HepG2 (cell line): ENCODE data around the gene ORC3. TPM values are rescaled to one million over a fixed set of nuclear protein-coding genes. Genes with fewer than 3 reads are reported as not detected.
A peak's percentile ranks its signal among the peaks of the same experiment; 100 is the strongest.

Experiments used
- DR1 ChIP-seq: sonication (generic); formaldehyde crosslinking; IDR thresholded peaks from 2 replicates; pipeline ENCODE4 v1.8.0; 2021; ENCODE audit warnings: mild to moderate bottlenecking, missing genetic modification reagents, inconsistent platforms
- ERF ChIP-seq: IDR thresholded peaks from 2 replicates; pipeline ENCODE4 v1.6.1; 2018; ENCODE audit warnings: missing biosample characterization, missing genetic modification reagents
- GPN1 ChIP-seq: sonication (generic); formaldehyde crosslinking; IDR thresholded peaks from 2 replicates; pipeline ENCODE4 v1.5.1; 2020; ENCODE audit warnings: missing genetic modification reagents, borderline replicate concordance
- HDAC2 ChIP-seq: sonication (generic); formaldehyde crosslinking; IDR thresholded peaks from 2 replicates; pipeline ENCODE4 v1.4.0; 2020; ENCODE audit warnings: missing genetic modification reagents
- MED13 ChIP-seq: sonication (generic); formaldehyde crosslinking; IDR thresholded peaks from 2 replicates; pipeline ENCODE4 v1.5.0; 2020; ENCODE audit warnings: missing genetic modification reagents
- MNT ChIP-seq: fragments of 450-650 bp; IDR thresholded peaks from 2 replicates; pipeline ENCODE4 v1.6.1; 2016
- MTA1 ChIP-seq: sonication (generic); formaldehyde crosslinking; IDR thresholded peaks from 2 replicates; pipeline ENCODE4 v1.4.0; 2020; ENCODE audit warnings: missing genetic modification reagents, mild to moderate bottlenecking, borderline replicate concordance
- NR0B2 ChIP-seq: sonication (generic); formaldehyde crosslinking; IDR thresholded peaks from 2 replicates; pipeline ENCODE4 v1.4.0; 2020; ENCODE audit warnings: mild to moderate bottlenecking, missing genetic modification reagents
- SKIL ChIP-seq: sonication (generic); formaldehyde crosslinking; IDR thresholded peaks from 2 replicates; pipeline ENCODE4 v1.8.0; 2022; ENCODE audit warnings: missing genetic modification reagents, mild to moderate bottlenecking, moderate library complexity, borderline replicate concordance
- ZBTB14 ChIP-seq: sonication (generic); formaldehyde crosslinking; IDR thresholded peaks from 2 replicates; pipeline ENCODE4 v1.4.0; 2020; ENCODE audit warnings: missing genetic modification reagents
- ZBTB34 ChIP-seq: sonication (generic); formaldehyde crosslinking; IDR thresholded peaks from 2 replicates; pipeline ENCODE4 v1.8.0; 2022; ENCODE audit warnings: mild to moderate bottlenecking, missing genetic modification reagents
- ZBTB7B ChIP-seq: sonication (generic); formaldehyde crosslinking; IDR thresholded peaks from 2 replicates; pipeline ENCODE4 v1.4.0; 2020; ENCODE audit warnings: missing genetic modification reagents
- ZNF180 ChIP-seq: sonication (generic); formaldehyde crosslinking; IDR thresholded peaks from 2 replicates; pipeline ENCODE4 v1.4.0; 2020; ENCODE audit warnings: low read depth, missing genetic modification reagents, borderline replicate concordance
- ZNF496 ChIP-seq: sonication (generic); formaldehyde crosslinking; IDR thresholded peaks from 2 replicates; pipeline ENCODE4 v1.8.1; 2023; ENCODE audit warnings: mild to moderate bottlenecking, moderate library complexity, missing genetic modification reagents; ENCODE audit not compliant: insufficient replicate concordance
- ZNF883 ChIP-seq: sonication (generic); formaldehyde crosslinking; IDR thresholded peaks from 2 replicates; pipeline ENCODE4 v1.5.1; 2020; ENCODE audit warnings: mild to moderate bottlenecking, missing genetic modification reagents; ENCODE audit errors: not compliant biosample characterization
- ZSCAN30 ChIP-seq: sonication (generic); formaldehyde crosslinking; IDR thresholded peaks from 2 replicates; pipeline ENCODE4 v1.5.0; 2020; ENCODE audit warnings: mild to moderate bottlenecking, missing genetic modification reagents
- ZXDC ChIP-seq: sonication (generic); formaldehyde crosslinking; IDR thresholded peaks from 2 replicates; pipeline ENCODE4 v1.5.0; 2020; ENCODE audit warnings: mild to moderate bottlenecking, missing genetic modification reagents
- polyA plus RNA-seq, 8 experiments: library from polyadenylated mRNA; depleted of rRNA in 3 of 8; stranded (reverse) in 7 of 8; unstranded in 1 of 8; fragments of >200 nt; fragmentation: Illumina TruSeq in 4 of 8; extraction: Trizol in 4 of 8; gene quantifications; 2 replicates each; pipeline versions ENCODE4 v1.2.1 to v1.2.3, GENCODE V29; 2011 to 2016; ENCODE audit warnings: low read depth in 4 of 8, missing spikeins in 1 of 8, mixed read lengths in 1 of 8; ENCODE audit not compliant: insufficient read depth in 1 of 8
- total RNA-seq, 5 experiments: library from RNA; depleted of rRNA; stranded (reverse); fragments of >200 nt; fragmentation: Illumina TruSeq; extraction: Trizol; gene quantifications; 2 replicates each; pipeline ENCODE4 v1.2.3, GENCODE V29; 2016; ENCODE audit warnings: low read depth in 1 of 5
- TF ChIP-seq, protein P1 (sequence below): IDR thresholded peaks from 2 replicates; pipeline ENCODE4 v1.6.1; 2016; ENCODE audit warnings: low read depth, borderline replicate concordance

The ORC3 gene
- total and polyA plus RNA-seq, 2 of the 13 experiments (the other 11 are each of a cell fraction or from before 2014, with no cell fraction given), result 21.8 to 43.5 TPM

DNA sequence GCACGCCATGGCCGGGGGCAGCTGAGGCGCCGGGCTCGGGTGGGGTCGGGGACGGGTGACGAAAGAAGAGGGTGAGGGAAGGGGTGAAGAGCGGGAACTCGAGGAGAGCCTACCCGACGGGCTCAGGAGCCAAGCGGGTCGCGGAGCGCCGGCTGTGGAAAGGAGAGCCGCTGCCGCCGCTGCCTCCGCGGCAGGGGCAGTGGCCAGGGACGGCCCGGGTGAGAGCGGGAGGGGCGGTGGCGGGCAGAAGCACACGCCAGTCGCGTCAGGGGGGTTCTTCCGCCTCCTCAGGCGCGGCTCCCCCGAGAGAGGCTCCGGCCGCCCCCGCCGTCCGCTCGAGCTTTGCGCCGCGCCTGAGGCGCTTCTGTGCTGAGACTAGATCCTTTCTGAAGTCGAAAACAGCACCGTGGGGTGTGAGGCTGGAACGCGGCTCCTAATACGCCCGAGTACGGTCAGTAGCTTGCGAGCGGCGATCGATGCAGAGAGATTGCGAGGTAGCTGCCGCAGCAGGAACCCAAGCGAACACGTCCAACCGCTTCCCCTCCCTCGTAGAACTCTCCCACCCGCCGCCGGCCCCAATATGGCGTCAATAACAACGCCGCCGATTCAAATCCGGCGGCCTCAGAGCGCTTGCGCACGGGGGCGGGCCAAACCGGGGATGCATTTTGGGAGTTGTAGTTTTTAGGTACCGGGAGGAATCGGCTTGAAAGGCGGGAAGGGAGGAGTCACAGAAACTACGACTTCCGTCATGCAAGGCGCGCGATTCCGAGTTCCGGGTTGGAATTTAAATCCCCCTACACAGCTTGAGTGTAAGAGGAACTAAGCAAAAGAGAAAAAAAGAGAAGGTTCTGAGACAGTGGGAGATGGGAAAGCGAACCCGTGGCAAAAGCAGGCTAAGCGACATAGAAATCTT is 112.0 kb downstream of the ORC3 start, which contains the start of gene AKIRIN2 (continued):
- no peak; the same call in 1 of the 2 replicates for TF ChIP-seq ZXDC
- no peak for TF ChIP-seq ZNF496
- no peak for TF ChIP-seq NR0B2 (CRISPR knock-in tag)
- no peak for TF ChIP-seq ZNF180 (CRISPR knock-in tag)
- no peak for TF ChIP-seq ZBTB14 (CRISPR knock-in tag)
- peak; percentile 41 for TF ChIP-seq MNT
- TF ChIP-seq MED13 (CRISPR knock-in tag), result peak; percentile 16; the same call in 1 of the 2 replicates
- TF ChIP-seq ZSCAN30 (CRISPR knock-in tag), result no peak
- peak; percentile 27; the same call in 1 of the 2 replicates for TF ChIP-seq ERF (CRISPR knock-in tag)
- no peak for TF ChIP-seq GPN1
- no peak for TF ChIP-seq ZBTB34 (CRISPR knock-in tag)
- no peak for TF ChIP-seq ZNF883 (CRISPR knock-in tag)
- TF ChIP-seq, protein P1, sequence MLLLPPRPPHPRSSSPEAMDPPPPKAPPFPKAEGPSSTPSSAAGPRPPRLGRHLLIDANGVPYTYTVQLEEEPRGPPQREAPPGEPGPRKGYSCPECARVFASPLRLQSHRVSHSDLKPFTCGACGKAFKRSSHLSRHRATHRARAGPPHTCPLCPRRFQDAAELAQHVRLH (CRISPR knock-in tag), result peak; percentile 86
- no peak for TF ChIP-seq SKIL
- TF ChIP-seq MTA1, result no peak
- peak; percentile 41; the same call in 1 of the 2 replicates for TF ChIP-seq HDAC2 (CRISPR knock-in tag)
- TF ChIP-seq DR1 (CRISPR knock-in tag), result peak; percentile 81
- no peak for TF ChIP-seq ZBTB7B (CRISPR knock-in tag)
